HUDEP-2 (cell line): ENCODE data around the gene RNF223.
"Not testable (repeated sequence)": the region's sequence is repeated elsewhere in the genome, so short reads cannot be mapped to it uniquely, and the experiment has no call there.

Experiments
- DNase-seq, 76 experiments: peaks; one replicate each; lab custom pipeline; 2025; ENCODE audit not compliant: unreplicated experiment in 76 of 76; lab: John Stamatoyannopoulos, UW

RNF223 gene

DNA sequence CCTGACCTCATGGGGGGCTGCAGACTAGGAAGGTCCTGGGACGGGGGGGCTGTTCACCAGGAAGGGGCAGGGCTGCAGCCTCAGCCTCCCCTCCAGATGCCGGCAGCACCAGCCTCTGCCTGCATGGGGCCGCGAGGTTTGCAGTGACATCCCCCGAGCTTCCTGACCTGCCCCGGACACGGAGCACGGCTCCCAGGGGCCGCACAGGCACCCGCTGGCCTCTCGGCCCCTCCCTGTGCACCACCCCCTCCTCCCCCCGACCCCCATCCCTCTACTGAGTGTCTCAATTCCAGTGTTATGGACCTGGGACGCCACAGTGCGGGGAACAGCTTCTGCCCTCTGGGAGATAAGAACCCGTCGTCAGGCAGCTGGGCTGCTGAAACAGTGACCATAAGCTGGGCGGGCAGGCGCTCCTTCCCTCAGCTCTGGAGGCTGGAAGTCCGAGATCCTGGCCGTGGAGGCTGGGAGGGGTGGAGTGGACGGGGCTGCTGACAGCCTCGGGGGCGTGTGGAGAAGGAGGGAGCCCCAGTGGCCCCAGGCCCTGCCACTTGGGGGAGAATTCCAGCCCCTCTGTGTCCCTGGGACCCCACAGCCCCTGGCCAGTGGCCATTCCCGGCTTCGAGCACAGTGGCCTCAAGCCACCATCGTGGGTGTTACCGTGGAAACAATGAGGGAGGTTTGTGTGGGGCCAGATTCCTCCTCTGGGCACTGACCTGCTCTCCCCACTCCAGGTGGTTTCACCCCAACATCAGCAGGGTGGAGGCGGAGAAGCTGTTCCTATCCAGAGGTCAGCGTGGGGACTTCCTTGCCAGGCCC is 11.6 kb downstream of the RNF223 start:
- DNase-seq = peak in 2 of 76 experiments; percentile 5 to 24

DNA sequence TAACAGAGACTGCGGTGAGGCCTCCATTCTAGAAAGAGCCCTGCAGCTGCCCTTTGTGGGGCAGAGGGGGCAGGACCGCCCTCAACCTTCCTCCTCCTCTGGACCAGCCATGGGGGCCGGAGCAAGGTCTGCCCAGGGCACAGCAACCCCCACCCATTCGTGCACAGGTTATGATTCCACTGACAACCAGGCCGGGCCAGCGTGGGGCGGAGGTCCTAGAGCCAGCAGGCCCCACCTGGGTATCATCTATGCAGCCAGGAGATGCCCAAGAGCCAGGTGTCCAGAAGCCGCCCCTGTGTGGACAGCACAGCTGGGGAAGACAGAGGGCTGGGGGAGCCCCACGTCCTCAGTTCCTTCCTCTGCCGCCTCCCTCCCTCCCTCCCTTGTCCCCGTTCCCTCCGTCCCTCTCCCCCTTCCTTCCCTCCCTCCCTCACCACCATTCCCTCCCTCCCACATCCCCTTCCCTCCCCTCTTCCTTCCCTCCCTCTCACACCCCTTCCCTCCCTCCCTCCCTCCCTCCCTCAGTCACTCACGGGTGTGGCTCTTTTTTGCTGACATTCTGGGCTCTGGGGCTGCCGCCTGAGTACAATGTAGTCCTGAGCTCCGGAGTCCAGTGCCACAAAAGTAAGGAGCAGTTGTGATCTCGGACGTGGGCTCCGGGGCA is 12.3 kb downstream of the RNF223 start:
- peak in 8 of 76 experiments; percentile 9 to 24 (median 11) for DNase-seq

DNA sequence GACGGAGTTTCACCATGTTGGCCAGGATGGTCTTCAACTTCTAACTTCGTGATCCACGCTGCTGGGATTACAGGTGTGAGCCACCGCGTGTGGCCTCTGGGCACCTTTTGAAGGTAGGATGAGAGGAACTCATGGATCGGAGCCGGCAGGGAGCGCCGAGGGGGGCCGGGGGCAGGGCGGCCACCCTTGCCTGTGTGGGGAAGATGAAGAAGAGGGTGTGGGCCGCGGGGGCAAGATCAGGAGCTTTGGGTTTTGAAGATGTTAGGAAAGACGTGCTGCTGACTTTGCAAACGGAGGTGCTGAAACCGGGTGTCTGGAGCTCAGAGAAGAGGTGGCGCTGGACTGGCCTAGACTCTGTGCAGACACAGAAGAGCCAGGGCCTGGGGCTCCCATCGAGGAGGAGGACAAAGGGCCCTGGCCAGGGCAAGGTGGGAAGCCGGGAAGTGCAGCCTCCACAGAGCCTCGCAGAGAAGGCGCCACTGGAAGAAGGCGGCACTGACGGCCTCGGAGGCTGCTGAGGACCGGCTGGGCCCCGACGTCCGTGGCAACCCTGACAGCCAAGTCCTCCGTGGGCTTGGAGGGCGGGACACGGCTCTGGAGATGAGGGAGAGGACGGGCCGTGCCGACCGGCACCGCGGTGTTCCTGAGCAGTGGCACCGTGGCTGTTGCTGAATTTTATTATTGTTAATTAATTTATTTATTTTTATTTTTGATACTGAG is 13.7 kb downstream of the RNF223 start:
- DNase-seq = no peak

DNA sequence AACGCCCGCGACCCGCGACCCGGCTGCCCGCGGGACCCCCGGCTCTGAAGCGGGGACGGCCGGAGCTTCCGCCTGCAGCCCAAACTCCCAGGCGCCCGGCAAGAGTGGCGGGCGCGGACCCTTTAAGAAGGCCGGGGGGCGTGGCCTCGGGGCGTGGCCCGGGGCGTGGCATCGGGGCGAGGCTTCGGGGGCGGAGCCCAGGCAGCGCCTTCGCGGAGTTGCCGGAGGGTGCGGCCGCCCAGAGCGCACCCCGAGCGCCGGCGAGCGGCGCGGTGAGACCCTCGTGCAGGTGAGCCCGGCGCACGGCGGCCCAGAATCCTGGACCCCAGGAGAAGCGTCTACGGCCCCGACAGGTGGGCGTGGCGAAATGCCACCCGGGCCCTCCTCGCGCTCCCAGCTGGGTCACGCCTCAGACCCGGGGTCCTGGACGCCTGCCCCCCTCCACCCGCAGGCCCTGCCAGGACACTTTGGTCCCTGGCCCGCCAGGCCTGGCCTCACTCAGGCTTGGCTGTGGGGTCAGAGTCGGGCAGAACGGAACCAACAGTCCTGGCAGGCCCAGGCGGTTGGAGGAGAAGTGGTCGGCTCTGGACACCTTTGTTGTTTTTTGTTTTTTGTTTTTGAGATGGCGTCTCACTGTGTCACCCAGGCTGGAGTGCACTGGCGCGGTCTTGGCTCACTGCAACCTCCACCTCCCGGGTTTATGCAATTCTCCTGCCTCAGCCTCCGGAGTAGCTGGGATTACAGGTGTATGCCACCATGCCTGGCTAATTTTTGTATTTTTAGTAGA is 14.4 kb downstream of the RNF223 start:
- peak in 69 of 76 experiments; percentile 28 to 87 (median 74) for DNase-seq

DNA sequence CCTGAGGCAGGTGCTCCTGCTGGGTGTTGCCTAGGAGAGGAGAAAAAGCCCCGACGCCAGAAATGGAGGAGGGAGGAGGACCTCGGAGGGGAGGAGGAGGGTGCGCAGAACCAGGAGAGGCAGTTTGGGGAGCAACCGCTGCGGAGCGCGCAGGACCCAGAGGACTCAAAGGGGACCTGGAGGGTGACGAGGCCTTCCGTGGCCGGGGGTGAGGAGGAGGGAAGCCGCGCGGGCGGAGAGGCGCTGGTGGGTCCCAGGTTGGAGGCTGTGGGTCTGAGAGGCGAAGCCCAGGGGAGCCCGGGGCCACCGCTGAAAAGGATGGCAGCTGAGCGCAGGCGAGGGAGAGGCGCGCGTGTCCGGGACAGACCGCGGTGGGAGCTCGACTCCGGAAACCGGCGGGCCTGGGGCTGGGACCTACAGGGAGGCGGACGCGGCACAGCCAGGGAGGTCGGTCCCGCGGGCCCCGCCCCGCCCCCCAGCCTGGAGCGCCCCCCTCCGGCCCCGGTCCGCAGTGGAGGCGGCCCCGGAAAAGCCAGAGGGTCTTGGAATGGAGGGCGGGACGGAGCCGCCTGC is 15.1 kb downstream of the RNF223 start:
- DNase-seq = peak in 2 of 76 experiments; percentile 38 to 47

DNA sequence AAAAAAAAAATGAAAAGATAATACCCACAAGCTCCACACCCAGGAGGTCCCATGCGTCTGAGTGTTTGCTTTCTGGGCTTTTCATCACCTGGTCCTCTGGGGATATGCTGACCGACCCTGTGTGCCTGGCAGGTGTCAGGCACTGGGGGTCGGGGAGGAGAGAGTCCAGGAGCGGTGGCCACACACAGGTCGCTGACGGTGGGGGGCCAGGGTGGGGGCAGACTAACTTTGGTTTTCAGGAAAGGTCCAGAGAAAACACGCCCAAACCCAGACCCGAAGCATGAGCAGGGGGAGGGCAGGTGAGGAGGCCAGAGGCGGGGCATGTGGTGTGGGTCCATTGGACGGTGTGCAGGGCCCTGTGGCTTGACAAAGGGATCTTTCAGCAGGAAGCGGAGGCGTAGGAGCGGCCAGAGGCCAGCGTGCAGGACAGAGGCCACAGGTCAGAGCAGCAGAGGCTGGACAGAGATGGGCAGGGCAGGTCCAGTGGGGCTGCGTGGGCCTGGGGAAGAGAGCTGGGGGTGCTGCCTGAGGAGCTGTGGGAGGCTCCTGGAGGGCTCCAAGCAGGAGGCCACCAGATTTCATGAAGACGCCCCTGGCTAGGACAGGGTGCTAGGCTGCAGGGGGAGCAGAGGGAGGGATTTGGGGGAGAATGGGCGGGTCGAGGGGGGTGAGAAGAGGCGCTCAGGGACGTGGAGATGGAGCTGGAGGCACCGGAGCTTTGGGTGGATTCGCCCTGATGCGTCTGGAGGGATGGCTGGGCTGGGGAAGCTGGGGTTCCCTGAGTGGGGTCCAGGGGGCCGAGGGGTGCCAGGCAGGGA is 15.8 kb downstream of the RNF223 start:
- DNase-seq = no peak

DNA sequence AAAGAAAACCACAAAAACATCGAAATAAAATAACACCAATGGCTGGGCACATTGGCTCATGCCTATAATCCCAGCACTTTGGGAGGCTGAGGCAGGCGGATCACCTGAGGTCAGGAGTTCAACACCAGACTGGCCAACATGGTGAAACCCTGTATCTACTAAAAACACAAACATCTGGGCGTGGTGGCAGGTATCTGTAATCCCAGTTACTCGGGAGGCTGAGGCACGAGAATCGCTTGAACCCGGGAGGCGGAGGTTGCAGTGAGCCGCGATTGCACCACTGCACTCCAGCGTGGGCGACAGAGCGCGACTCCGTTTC is 16.4 kb downstream of the RNF223 start:
- not testable (repeated sequence) for DNase-seq

DNA sequence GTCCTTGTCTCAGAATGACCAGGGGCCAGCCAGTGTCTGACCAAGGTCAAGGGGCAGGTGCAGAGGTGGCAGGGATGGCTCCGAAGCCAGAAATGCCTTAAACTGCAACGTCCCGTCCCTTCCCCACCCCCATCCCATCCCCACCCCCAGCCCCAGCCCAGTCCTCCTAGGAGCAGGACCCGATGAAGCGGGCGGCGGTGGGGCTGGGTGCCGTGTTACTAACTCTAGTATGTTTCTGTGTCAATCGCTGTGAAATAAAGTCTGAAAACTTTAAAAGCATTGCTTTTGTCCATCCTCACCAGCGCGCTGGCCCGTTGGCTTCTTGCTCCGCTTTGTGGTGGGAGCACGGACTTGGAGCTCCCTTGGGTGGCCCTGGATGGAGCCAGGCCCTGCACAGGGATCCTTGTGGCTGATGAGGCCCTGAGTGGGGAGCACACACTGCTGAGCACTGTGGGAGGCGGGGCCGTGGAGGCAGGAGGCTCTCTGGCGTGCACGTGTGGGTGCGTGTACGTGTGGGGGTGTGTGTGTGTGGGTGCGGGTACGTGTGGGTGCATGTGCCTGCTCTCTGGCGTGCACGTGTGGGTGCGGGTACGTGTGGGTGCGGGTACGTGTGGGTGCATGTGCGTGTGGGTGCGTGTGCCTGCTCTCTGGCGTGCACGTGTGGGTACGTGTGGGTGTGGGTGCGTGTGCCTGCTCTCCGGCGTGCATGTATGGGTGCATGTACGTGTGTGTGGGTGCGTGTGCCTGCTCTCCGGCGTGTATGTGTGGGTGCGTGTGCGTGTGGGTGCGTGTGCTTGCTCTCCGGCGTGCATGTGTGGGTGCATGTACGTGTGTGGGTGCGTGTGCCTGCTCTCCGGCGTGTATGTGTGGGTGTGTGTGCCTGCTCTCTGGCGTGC is 18.0 kb downstream of the RNF223 start:
- DNase-seq = no peak

DNA sequence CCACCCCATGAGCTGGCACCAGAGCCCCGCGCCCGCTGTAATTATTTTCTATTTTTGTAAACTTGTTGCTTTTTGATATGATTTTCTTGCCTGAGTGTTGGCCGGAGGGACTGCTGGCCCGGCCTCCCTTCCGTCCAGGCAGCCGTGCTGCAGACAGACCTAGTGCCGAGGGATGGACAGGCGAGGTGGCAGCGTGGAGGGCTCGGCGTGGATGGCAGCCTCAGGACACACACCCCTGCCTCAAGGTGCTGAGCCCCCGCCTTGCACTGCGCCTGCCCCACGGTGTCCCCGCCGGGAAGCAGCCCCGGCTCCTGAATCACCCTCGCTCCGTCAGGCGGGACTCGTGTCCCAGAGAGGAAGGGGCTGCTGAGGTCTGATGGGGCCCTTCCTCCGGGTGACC is 19.1 kb downstream of the RNF223 start:
- no peak for DNase-seq

DNA sequence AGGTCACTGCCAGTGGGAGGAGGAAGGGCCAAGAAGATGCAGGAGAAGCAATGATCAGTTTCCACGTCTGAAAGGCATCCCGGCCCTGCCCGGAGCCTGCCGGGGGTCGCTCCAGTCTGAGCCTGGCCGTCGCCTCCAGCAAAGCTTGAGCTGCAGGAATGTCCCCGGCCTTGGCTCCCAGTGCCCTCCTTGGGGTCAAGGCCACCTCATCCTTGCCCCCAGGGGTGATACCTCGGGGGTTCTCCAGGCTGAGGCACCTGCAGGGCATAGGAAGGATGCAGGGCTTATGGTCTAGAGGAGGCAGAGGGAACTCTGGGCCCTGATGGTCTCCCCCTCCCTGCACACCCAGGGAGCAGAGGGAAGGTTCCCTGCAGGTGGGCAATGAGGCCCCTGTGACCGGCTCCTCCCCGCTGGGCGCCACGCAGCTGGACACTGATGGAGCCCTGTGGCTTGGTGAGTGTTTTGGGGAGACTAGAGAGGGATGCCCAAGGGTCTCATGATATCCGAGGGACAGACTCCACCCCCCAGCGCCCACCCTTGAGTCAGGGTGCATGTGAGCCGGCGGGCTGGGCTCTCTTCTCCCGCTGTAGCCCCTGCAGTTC is 19.9 kb downstream of the RNF223 start:
- no peak for DNase-seq

DNA sequence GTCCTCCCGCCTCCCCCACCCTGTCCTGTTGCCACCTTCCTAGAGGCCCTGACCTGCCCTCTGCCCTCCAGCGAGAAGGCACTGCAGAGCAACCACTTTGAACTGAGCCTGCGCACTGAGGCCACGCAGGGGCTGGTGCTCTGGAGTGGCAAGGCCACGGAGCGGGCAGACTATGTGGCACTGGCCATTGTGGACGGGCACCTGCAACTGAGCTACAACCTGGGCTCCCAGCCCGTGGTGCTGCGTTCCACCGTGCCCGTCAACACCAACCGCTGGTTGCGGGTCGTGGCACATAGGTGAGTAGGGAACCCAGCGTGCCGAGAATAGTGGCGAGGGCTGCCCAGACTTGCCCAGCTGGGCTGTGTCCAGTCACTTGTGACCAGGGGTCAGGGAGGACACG is 20.4 kb downstream of the RNF223 start:
- DNase-seq = no peak

DNA sequence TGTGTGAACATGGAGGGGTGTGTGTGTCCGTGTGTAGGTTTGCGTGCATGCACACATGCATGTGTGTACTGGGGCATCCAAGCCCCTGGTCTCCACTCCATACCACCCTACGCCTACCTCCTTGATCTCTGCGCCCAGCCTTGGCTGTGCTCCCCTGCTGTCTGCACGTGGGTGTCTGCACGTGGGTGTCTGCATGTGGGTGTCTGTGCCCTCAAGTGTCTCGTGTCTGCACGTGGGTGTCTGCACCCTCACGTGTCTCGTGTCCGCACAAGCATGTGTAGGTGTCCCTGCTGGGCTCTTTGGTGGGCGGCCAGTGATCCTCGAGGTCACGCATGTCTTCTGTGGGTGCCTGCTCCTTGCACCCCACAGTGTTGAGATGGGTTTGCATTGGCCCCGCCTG is 21.1 kb downstream of the RNF223 start:
- no peak for DNase-seq

DNA sequence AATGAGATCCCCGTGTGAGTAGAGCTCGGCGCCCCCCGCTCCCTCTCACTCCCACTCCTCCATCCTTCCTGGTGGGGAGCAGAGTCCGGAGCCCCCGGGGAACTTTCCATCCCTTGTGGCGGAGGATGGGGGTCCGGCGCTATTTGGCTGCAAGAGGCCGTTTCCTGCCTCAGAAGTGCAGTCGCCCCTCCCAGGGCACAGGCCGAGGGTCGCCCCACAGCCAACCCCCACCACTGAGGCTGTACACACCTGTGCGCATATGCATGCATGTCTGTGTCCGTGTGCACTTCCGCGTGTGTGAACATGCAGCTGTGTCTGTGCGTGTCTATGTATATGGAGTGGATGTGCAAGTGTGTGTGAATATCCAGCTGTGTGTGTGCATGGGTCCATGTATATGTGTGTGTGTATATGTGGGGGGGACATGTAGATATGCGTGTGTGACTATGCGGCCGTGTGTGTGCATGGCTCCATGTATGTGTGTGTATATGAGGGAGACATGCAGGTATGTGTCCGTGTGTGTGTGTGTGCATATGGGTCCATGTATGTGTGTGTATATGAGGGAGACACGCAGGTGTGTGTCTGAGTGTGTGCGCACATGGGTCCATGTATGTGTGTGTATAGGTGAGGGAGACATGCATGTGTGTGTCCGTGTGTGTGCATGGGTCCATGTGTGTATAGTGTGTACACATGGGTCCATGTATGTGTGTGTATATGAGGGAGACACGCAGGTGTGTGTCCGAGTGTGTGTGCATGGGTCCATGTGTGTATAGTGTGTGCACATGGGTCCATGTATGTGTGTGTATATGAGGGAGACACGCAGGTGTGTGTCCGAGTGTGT is 21.9 kb downstream of the RNF223 start:
- no peak for DNase-seq

DNA sequence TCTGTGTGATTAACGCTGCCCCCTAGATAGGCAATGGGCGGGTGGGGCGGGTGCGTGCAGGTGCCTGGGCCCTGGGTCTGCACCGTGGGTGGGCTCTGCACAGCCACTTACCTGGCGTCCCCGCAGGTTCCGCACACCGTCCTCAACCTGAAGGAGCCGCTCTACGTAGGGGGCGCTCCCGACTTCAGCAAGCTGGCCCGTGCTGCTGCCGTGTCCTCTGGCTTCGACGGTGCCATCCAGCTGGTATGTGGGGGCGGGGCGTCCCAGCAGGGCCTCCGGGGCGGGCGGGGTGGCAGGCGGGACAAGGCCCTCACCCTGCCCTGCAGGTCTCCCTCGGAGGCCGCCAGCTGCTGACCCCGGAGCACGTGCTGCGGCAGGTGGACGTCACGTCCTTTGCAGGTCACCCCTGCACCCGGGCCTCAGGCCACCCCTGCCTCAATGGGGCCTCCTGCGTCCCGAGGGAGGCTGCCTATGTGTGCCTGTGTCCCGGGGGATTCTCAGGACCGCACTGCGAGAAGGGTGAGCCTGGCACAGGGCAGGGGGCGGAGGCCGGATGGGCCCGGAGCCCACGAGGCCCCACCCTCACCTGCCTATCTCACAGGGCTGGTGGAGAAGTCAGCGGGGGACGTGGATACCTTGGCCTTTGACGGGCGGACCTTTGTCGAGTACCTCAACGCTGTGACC is 22.8 kb downstream of the RNF223 start:
- DNase-seq = no peak

DNA sequence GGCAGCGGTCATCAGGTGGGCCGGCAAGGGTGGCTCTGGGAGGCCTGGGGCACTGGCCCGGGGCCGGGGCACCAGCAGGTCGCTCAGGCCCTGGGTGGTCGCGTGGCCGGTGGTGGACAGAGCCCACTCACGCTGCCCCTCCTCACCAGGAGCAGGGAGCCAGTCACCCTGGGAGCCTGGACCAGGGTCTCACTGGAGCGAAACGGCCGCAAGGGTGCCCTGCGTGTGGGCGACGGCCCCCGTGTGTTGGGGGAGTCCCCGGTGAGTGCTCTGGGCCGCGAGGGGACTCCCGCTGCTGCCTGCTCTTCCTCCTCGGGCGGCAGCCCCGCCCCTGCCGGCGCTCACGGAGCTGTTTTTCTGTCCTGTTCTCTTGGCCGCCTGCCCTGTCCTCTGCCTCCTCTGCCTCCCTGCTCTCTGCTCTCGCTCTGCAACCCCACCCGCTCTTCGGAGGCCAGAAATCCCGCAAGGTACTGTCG is 23.5 kb downstream of the RNF223 start:
- peak in 7 of 76 experiments; percentile 8 to 49 (median 23) for DNase-seq

DNA sequence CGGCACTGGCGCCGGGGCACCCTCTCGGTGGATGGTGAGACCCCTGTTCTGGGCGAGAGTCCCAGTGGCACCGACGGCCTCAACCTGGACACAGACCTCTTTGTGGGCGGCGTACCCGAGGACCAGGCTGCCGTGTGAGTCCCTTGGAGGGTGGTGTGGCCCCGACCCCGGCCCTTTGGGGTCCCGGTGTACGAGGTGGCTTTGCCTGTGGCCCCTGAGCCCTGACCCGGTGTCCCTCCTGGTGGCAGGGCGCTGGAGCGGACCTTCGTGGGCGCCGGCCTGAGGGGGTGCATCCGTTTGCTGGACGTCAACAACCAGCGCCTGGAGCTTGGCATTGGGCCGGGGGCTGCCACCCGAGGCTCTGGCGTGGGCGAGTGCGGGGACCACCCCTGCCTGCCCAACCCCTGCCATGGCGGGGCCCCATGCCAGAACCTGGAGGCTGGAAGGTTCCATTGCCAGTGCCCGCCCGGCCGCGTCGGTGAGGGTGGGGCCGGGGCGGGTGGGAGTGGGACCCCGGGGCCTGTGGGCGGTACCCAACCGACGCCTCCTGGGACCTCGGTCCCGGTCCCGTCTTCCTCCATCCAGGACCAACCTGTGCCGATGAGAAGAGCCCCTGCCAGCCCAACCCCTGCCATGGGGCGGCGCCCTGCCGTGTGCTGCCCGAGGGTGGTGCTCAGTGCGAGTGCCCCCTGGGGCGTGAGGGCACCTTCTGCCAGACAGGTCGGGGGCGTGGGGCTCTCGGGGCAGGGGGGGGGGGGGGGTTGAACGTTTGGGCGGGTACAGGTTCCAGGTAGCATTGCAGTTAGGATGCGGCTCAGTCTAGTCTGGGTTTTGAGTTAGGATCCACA is 24.6 kb downstream of the RNF223 start:
- DNase-seq = no peak
